HG02571 (cell line): Measurements from ENCODE around the gene INPP4B.
"Not testable (repeated sequence)": the region's sequence is repeated elsewhere in the genome, so short reads cannot be mapped to it uniquely, and the experiment has no call there.

Experiments used
- ATAC-seq: cut with Tn5 transposase; IDR thresholded peaks from one replicate; pipeline ENCODE4 v1.9.1; 2021; ENCODE audit warnings: mild to moderate bottlenecking, moderate library complexity; ENCODE audit not compliant: unreplicated experiment

Gene INPP4B

GRCh38 chr4:142687547-142688275 lies 158.4 kb downstream of the INPP4B start:
- no peak for ATAC-seq

- no peak for ATAC-seq
Observed at GRCh38 chr4:142686081-142686480, 160.0 kb downstream of the INPP4B start.

GRCh38 chr4:142683997-142684396 lies 162.1 kb downstream of the INPP4B start:
- no peak for ATAC-seq

- ATAC-seq = no peak
Observed at GRCh38 chr4:142683503-142683902, 162.6 kb downstream of the INPP4B start.

GRCh38 chr4:142671516-142671915 lies 174.6 kb downstream of the INPP4B start:
- no peak for ATAC-seq

GRCh38 chr4:142663828-142664227 lies 182.3 kb downstream of the INPP4B start:
- no peak for ATAC-seq

- no peak for ATAC-seq
Observed at GRCh38 chr4:142660728-142661127, 185.4 kb downstream of the INPP4B start.

GRCh38 chr4:142656178-142656577 lies 189.9 kb downstream of the INPP4B start:
- ATAC-seq = no peak

- ATAC-seq = no peak
Observed at GRCh38 chr4:142648378-142648777, 197.7 kb downstream of the INPP4B start.

GRCh38 chr4:142645475-142646108 lies 200.5 kb downstream of the INPP4B start:
- no peak for ATAC-seq

GRCh38 chr4:142644628-142645027 lies 201.5 kb downstream of the INPP4B start:
- not testable (repeated sequence) for ATAC-seq

GRCh38 chr4:142637614-142638013 lies 208.5 kb downstream of the INPP4B start:
- ATAC-seq = no peak

GRCh38 chr4:142631836-142632235 lies 214.3 kb downstream of the INPP4B start:
- ATAC-seq = no peak

GRCh38 chr4:142615324-142615665 lies 230.8 kb downstream of the INPP4B start:
- ATAC-seq = no peak

- no peak for ATAC-seq
Observed at GRCh38 chr4:142614621-142615323, 231.3 kb downstream of the INPP4B start.

GRCh38 chr4:142607976-142608375 lies 238.1 kb downstream of the INPP4B start:
- no peak for ATAC-seq

- no peak for ATAC-seq
Observed at GRCh38 chr4:142600952-142601351, 245.1 kb downstream of the INPP4B start.

GRCh38 chr4:142598132-142598531 lies 248.0 kb downstream of the INPP4B start:
- ATAC-seq = no peak

GRCh38 chr4:142596595-142596994 lies 249.5 kb downstream of the INPP4B start:
- ATAC-seq = no peak

- no peak for ATAC-seq
Observed at GRCh38 chr4:142596121-142596520, 250.0 kb downstream of the INPP4B start.

- no peak for ATAC-seq
Observed at GRCh38 chr4:142595222-142595871, 250.8 kb downstream of the INPP4B start.

- no peak for ATAC-seq
Observed at GRCh38 chr4:142585411-142585810, 260.7 kb downstream of the INPP4B start.
